Sigmoid colon (tissue), 7 donors: ENCODE data around the gene PGPEP1. TPM values are rescaled to one million over a fixed set of nuclear protein-coding genes. Genes with fewer than 3 reads are reported as not detected.
A peak's percentile ranks its signal among the peaks of the same experiment; 100 is the strongest.
"Not testable (repeated sequence)": the region's sequence is repeated elsewhere in the genome, so short reads cannot be mapped to it uniquely, and the experiment has no call there.

Experiments
- DNase-seq: peaks from one replicate; pipeline ENCODE4 v3.0.0-alpha.2; 2019
- H3K27ac ChIP-seq, 4 donors: fragments of 200-600 bp; sonication (generic); one replicate each; pipeline ENCODE4 v1.5.1; 2016 to 2019; ENCODE audit warnings: mild to moderate bottlenecking in 1 of 4
- H3K27me3 ChIP-seq, 3 donors: fragments of 200-600 bp; sonication (generic); one replicate each; pipeline ENCODE4 v1.5.1; 2019; ENCODE audit warnings: mild to moderate bottlenecking in 1 of 3
- H3K36me3 ChIP-seq, 4 donors: fragments of 200-600 bp; sonication (generic); one replicate each; pipeline ENCODE4 v1.5.1; 2016 to 2019
- H3K4me1 ChIP-seq, 4 donors: fragments of 200-600 bp; sonication (generic); one replicate each; pipeline ENCODE4 v1.5.1; 2017 to 2019
- H3K4me3 ChIP-seq, 4 donors: fragments of 200-600 bp; sonication (generic); one replicate each; pipeline ENCODE4 v1.5.1; 2017 to 2019; ENCODE audit warnings: mild to moderate bottlenecking in 2 of 4, moderate library complexity in 1 of 4
- H3K9me3 ChIP-seq, 4 donors: fragments of 200-600 bp in 3 of 4; sonication (generic) in 3 of 4; one replicate each; pipeline versions ENCODE4 v1.5.1 to v1.6.1; 2013 to 2019
- EP300 ChIP-seq, 4 donors: sonication (generic); formaldehyde crosslinking; IDR thresholded peaks; one replicate each; pipeline ENCODE4 v1.6.1; 2017; ENCODE audit warnings: antibody characterized with exemption in 4 of 4
- POLR2A ChIP-seq, 2 donors: fragments of 450-650 bp; IDR thresholded peaks; one replicate each; pipeline ENCODE4 v1.6.1; 2016; ENCODE audit warnings: antibody characterized with exemption in 2 of 2, mild to moderate bottlenecking in 2 of 2, moderate library complexity in 2 of 2
- POLR2AphosphoS5 ChIP-seq, 4 donors: sonication (generic); formaldehyde crosslinking; IDR thresholded peaks; one replicate each; pipeline ENCODE4 v1.6.1; 2017; ENCODE audit warnings: antibody characterized with exemption in 4 of 4
- WGBS, 2 donors: extraction: QIAGEN DNeasy Blood & Tissue Kit; methylation state at CpG; one replicate each; pipeline ENCODE4 v1.1.7; 2013; 5-methylcytosine and 5-hydroxymethylcytosine counted together
- intact Hi-C: fragments of 100-400 bp; cut with DNase I; formaldehyde crosslinking; loops from one replicate; pipeline ENCODE4 v1.15.1; 2023
- polyA plus RNA-seq, 3 donors: library from polyadenylated mRNA; stranded (reverse); fragments of 200-250 nt; gene quantifications; one replicate each; pipeline ENCODE4 v1.2.3, GENCODE V29; 2013
- total RNA-seq, 4 donors: library from RNA; depleted of rRNA; stranded (reverse); fragments of >200 nt; gene quantifications; one replicate each; pipeline ENCODE4 v1.1.0, GENCODE V29; 2016
- TF ChIP-seq, protein P1 (sequence below), 4 experiments: fragments of 450-650 bp in 3 of 4; fragments of 200-600 bp in 1 of 4; IDR thresholded peaks; one replicate each; pipeline ENCODE4 v1.5.1; 2016 to 2019; ENCODE audit warnings: antibody characterized with exemption in 4 of 4, mild to moderate bottlenecking in 3 of 4, moderate library complexity in 2 of 4
- donor health status: healthy with polysubstance abuse.
- donor health status: Bipolar disorder and iron deficiency.
- donor health status: healthy.

The PGPEP1 gene
- total and polyA plus RNA-seq, 7 donors = 14.4 to 36.9 (median 16.9) TPM

DNA sequence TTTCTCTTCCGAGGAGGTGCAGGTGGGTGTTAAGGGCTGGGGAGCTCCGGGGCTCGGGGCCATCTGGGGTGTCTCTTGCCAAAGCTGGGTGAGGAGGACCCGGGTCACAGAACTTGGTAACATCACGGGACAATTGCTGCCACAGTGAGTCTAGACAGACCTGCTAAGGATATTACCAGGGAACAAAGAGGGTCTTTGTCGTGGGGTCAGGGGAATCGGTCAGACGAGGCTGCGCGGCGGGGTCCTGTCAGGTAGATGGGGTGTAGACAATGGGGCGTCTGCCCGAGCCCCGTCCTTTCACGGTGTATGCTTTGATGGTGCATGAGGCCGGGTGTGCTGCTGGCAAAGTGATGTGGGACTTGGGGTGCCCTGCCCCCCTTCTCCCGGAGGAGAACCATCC lies 7.8 kb downstream of the PGPEP1 start:
- DNase-seq = no peak
- H3K27me3 ChIP-seq = no peaks in the 10 kb centered on the region
- H3K9me3 ChIP-seq = no peaks in the 10 kb centered on the region
- peaks cover 0 to 15% (median 0%) of the 10 kb centered on the region in 4 donors for H3K36me3 ChIP-seq
- H3K27ac ChIP-seq = no peak overlapping the region
- H3K4me3 ChIP-seq = no peak overlapping the region
- intact Hi-C loops = no loop called here
- H3K4me1 ChIP-seq = peaks cover 0 to 6% (median 0%) of the 10 kb centered on the region in 4 donors
- TF ChIP-seq EP300 (IDR thresholded peaks at IDR 0.05) = no peak
- 93 to 95% methylated on average over 17 of the region's 17 CpGs for WGBS, 2 donors

DNA sequence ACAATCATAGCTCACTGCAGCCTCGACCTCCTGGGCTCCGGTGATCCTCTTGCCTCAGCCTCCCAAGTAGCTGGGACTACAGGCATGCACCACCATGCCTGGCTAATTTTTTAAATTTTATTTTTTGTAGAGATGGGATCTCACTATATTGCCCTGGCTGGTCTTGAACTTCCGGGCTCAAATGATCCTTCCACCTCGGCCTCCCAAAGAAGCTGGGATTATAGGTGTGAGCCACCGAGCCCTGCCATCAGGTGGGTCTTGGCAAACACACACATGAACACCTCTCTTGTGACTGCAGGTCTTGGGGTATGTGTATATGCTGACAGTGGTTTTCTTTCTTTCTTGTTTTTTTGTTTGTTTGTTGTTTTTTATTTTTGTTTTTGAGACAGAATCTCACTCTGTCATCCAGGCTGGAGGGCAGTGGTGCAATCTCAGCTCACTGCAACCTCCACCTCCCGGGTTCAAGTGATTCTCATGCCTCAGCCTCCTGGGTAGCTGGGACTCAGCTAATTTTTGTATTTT lies 8.5 kb downstream of the PGPEP1 start:
- DNase-seq, H3K4me1 ChIP-seq, intact Hi-C loops, H3K4me3 ChIP-seq, H3K9me3 ChIP-seq, H3K27ac ChIP-seq, H3K27me3 ChIP-seq: not testable (repeated sequence)
- 83 to 91% methylated on average over 6 of the region's 6 CpGs for WGBS, 2 donors
- H3K36me3 ChIP-seq = peaks cover 0 to 15% (median 0%) of the 10 kb centered on the region in 4 donors

DNA sequence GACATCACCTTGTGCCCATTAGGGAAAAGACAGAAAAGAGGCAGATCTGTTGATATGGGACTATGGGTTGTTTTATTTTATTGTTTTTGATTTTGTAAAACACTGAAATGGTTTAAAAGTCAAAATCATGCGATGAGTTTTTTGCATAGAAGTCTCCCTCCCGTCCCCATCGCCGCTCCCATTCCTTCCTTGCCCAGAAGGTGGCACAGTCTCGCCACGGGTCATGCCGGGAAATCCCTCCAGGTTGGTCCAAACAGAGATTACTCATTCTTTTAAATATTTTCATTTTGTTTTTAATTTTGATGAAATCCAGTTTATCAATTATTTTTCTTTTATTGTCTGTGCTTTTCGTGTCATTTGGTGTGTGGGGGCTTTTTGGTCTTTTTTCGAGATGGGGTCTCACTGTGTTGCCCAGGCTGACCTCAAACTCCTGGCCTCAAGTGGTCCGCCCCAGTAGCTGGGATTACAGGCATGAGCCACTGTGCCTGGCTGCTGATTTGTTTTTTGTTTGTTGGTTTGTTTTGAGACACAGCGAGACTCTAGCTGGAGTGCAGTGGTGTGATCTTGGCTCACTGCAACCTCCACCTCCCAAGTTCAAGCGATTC lies 9.2 kb downstream of the PGPEP1 start:
- no peak overlapping the region for H3K4me3 ChIP-seq
- peaks cover 0 to 15% (median 0%) of the 10 kb centered on the region in 4 donors for H3K36me3 ChIP-seq
- no peaks in the 10 kb centered on the region for H3K4me1 ChIP-seq
- DNase-seq = no peak
- no peak for TF ChIP-seq POLR2AphosphoS5 (IDR thresholded peaks at IDR 0.05)
- TF ChIP-seq, protein P1, sequence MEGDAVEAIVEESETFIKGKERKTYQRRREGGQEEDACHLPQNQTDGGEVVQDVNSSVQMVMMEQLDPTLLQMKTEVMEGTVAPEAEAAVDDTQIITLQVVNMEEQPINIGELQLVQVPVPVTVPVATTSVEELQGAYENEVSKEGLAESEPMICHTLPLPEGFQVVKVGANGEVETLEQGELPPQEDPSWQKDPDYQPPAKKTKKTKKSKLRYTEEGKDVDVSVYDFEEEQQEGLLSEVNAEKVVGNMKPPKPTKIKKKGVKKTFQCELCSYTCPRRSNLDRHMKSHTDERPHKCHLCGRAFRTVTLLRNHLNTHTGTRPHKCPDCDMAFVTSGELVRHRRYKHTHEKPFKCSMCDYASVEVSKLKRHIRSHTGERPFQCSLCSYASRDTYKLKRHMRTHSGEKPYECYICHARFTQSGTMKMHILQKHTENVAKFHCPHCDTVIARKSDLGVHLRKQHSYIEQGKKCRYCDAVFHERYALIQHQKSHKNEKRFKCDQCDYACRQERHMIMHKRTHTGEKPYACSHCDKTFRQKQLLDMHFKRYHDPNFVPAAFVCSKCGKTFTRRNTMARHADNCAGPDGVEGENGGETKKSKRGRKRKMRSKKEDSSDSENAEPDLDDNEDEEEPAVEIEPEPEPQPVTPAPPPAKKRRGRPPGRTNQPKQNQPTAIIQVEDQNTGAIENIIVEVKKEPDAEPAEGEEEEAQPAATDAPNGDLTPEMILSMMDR (IDR thresholded peaks at IDR 0.05) = peak in 3 of 4 experiments; percentile 51 to 59 (median 52)
- intact Hi-C loops = no loop called here
- no peaks in the 10 kb centered on the region for H3K27me3 ChIP-seq
- H3K9me3 ChIP-seq = no peaks in the 10 kb centered on the region
- H3K27ac ChIP-seq = no peak overlapping the region
- 42 to 59% methylated on average over 12 of the region's 12 CpGs for WGBS, 2 donors

DNA sequence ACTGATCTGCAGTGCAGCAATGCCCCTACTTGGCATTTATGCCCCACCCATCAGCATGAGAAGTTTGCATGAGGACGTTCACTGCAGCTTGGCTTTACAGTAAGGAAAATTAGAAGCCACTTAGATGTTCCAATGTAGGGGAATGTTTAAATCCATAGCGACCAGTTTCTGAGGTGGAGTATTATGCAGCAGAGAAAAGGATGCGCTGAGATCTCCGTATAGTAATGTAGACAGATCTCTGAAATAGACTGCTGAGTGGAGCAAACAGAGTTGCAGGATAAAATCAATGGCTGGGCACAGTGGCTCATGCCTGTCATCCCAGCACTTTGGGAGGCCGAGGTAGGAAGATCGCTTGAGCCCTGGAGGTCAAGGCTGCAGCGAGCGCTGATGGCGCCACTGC lies 10.1 kb downstream of the PGPEP1 start:
- TF ChIP-seq, protein P1 (IDR thresholded peaks at IDR 0.05) = no peak
- TF ChIP-seq EP300 (IDR thresholded peaks at IDR 0.05) = no peak
- TF ChIP-seq POLR2AphosphoS5 (IDR thresholded peaks at IDR 0.05) = no peak
- TF ChIP-seq POLR2A (IDR thresholded peaks at IDR 0.05) = no peak
- intact Hi-C loops = no loop called here
- H3K9me3 ChIP-seq = no peaks in the 10 kb centered on the region
- peaks cover 0 to 9% (median 0%) of the 10 kb centered on the region in 4 donors for H3K36me3 ChIP-seq
- H3K4me3 ChIP-seq = no peak overlapping the region
- no peak overlapping the region for H3K27ac ChIP-seq
- no peaks in the 10 kb centered on the region for H3K27me3 ChIP-seq
- 87 to 91% methylated on average over 9 of the region's 9 CpGs for WGBS, 2 donors
- no peaks in the 10 kb centered on the region for H3K4me1 ChIP-seq
- DNase-seq = no peak

DNA sequence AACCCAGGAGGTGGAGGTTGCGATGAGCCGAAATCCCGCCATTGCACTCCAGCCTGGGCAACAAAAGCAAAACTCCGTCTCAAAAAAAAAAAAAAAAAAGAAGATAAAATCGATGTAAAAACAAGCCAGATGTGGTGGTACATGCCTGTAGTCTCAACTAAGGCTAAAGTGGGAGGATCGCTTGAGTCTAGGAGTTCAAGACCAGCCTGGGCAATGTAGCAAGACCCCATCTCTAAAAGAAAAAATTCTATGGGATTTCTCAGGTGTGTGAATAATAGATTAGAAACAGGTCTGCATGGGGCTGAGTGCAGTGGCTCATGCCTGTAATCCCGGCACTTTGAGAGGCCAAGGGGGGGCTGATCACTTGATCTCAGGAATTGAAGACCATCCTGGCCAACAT lies 11.1 kb downstream of the PGPEP1 start:
- DNase-seq = no peak
- Histone ChIP-seq H3K4me3 (no peak overlapping the region), H3K9me3 (no peaks in the 10 kb centered on the region), H3K4me1 (no peaks in the 10 kb centered on the region), H3K27me3 (no peaks in the 10 kb centered on the region), H3K36me3 (peaks cover 0 to 18% (median 4%) of the 10 kb centered on the region in 4 donors), H3K27ac (no peak overlapping the region)
- intact Hi-C loops = no loop called here
- WGBS, 2 donors = 93 to 97% methylated on average over 7 of the region's 7 CpGs
- TF ChIP-seq, protein P1 (IDR thresholded peaks at IDR 0.05) = no peak
- TF ChIP-seq EP300 (IDR thresholded peaks at IDR 0.05) (no peak), POLR2AphosphoS5 (IDR thresholded peaks at IDR 0.05) (no peak), POLR2A (IDR thresholded peaks at IDR 0.05) (no peak)
